Sigmoid colon (tissue), 4 donors: ENCODE measurements around the gene RIPPLY1.

Experiments
- EP300 ChIP-seq, 4 donors: sonication (generic); formaldehyde crosslinking; IDR thresholded peaks; one replicate each; pipeline ENCODE4 v1.6.1; 2017; ENCODE audit warnings: antibody characterized with exemption in 4 of 4
- POLR2A ChIP-seq, 2 donors: fragments of 450-650 bp; IDR thresholded peaks; one replicate each; pipeline ENCODE4 v1.6.1; 2016; ENCODE audit warnings: antibody characterized with exemption in 2 of 2, mild to moderate bottlenecking in 2 of 2, moderate library complexity in 2 of 2
- POLR2AphosphoS5 ChIP-seq, 4 donors: sonication (generic); formaldehyde crosslinking; IDR thresholded peaks; one replicate each; pipeline ENCODE4 v1.6.1; 2017; ENCODE audit warnings: antibody characterized with exemption in 4 of 4
- TF ChIP-seq, protein P1 (sequence below), 4 experiments: fragments of 450-650 bp in 3 of 4; fragments of 200-600 bp in 1 of 4; IDR thresholded peaks; one replicate each; pipeline ENCODE4 v1.5.1; 2016 to 2019; ENCODE audit warnings: antibody characterized with exemption in 4 of 4, mild to moderate bottlenecking in 3 of 4, moderate library complexity in 2 of 4

DNA sequence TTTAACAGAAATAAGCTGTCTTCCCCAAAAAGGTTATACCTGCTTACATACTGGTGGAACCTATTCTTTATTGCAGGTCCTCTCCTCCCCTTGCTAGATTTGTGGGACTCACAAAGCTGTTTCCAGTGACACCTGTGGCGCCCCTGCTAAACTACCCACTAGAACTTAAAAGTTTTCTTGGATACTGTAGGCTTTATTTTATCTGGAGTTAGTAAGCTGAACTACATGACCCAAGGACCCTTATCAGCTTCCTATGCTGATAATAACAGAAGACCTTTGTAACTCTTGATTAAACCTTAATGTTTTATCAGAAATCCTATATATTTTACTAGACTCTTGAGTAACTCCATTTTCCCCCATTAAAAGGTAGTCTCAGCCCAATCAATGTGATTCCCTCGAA, 49.4 kb upstream of the RIPPLY1 start:
- TF ChIP-seq, protein P1, sequence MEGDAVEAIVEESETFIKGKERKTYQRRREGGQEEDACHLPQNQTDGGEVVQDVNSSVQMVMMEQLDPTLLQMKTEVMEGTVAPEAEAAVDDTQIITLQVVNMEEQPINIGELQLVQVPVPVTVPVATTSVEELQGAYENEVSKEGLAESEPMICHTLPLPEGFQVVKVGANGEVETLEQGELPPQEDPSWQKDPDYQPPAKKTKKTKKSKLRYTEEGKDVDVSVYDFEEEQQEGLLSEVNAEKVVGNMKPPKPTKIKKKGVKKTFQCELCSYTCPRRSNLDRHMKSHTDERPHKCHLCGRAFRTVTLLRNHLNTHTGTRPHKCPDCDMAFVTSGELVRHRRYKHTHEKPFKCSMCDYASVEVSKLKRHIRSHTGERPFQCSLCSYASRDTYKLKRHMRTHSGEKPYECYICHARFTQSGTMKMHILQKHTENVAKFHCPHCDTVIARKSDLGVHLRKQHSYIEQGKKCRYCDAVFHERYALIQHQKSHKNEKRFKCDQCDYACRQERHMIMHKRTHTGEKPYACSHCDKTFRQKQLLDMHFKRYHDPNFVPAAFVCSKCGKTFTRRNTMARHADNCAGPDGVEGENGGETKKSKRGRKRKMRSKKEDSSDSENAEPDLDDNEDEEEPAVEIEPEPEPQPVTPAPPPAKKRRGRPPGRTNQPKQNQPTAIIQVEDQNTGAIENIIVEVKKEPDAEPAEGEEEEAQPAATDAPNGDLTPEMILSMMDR (IDR thresholded peaks at IDR 0.05), result no peak
- TF ChIP-seq POLR2AphosphoS5 (IDR thresholded peaks at IDR 0.05) (no peak), EP300 (IDR thresholded peaks at IDR 0.05) (no peak), POLR2A (IDR thresholded peaks at IDR 0.05) (no peak)
